Measurements from ENCODE around the gene LGMN.

LGMN gene

DNA sequence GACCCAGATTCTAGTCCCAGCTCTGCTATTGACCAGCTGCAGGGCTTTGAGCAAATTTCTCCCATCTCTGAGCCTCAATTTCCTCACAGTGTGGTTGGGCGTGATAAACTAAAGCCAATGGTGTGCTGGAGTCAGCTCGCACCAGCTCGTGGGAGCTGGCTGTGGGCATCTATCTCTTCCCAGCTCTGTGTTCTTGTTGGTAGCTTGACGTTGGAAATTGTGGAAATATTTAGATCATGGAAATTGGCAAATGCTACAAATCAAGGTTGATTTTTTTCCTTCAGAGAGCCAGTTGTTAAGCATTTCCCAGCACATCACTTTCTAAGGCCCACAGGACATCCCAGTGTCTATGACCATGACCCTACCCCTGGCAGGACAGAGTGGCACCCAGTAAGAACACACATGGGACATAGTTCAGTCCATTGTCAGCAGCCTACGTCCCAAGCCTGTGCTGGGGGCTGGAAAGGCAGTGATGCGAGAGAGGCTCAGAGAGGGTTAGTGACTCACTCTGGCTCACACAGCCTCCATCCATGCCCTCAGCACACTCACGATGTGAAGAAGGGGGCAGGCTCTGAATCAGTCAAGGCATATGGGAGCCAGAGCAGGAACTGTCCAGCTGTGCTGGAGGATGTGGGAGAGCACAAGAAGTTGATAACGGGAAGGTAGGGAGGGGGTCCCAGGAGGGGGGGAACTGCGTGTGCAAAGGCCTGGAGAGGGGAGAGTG is 77.6 kb downstream of the LGMN start:
- no peak for DNase-seq

DNA sequence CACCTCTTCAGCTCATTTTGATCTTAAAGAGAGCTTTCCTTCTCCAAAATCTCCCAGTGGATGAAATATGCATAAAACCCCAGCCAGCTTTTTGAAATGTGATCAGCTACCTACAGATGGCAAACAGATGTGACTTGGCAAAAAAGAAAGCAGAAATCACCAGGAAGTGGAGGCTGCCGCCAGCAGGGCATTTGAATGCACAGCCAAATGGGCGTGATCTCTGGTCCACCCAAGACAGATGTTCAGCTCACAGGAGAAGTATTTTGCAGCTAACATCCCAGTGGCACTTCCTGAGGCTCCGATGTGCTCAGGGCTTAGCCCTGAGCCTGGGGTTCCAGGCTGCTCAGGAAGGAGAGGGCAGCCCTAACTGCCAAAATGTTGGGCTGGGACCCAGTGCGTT is 78.3 kb downstream of the LGMN start:
- DNase-seq = no peak

DNA sequence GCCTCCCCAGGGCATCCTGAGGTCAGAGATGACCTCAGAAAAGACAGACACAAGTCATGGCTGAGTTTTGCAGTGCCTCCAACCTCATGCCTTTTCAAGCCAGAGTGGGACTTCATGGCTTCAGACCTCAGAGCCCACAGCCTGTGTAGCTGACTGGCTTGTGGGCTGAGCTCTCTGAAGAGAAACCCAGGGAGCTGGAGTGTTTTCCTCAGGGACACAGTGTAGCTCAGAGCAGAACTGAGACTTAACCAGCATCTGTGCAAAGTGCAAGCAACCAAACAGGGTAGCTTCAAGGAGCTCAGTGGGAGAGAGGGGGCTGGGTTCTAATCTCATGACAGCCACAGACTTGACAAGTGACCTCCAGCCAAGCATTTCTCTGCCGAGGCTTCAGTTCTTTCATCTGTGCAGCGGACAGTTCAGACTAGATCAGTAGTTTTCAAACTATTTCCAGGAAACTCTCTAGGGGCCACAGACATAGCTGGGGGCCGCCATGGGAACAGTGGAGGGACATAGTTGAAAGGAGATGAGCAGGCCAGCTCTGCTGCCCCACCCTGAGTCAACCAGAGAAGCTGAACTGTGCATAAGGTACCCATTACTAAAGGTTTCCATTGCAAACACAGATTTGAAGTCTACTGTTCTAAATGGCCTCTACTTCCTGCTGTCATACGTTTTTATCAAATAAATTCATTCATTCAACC is 80.0 kb downstream of the LGMN start:
- DNase-seq = no peak

DNA sequence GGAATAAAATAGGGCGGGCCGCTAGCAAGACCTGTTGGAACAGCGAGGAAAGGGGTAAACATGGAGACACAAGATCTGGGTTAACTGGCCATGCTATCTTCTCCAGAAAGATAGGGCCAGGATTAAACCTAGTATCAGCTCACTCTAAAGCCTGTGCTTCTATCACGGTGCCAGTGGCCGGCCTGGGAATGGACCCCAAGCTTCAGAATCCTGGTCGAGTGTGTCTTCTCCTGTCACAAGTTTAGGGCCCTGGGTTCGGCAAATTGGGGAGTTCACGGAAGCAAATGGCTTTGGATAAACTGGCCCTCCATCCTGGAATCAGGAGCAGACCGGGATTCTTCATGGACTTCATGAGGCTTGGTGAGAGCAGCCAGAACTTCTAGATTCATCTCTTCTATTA is 82.2 kb downstream of the LGMN start:
- no peak for DNase-seq

DNA sequence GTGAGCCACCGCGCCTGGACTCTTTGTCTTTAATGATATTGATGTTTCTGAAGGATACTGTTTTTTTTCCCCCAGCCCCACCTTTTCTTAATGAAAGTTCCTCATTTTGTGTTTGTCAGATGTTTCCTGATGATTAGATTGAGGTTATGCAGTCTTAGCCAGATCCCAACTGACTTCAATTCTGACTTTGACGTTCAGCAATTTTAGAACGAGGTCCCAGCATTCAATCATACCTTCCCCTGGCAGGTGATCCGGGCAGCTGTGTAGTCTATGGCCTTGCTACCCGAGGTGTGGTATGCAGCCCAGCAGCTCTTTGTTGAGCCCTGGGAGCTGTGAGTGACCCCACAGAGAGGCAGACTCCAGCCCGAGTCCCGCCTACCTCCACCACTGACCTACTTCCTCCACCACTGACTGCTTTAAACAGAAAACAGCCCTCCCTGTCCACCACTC is 82.7 kb downstream of the LGMN start:
- DNase-seq = no peak

DNA sequence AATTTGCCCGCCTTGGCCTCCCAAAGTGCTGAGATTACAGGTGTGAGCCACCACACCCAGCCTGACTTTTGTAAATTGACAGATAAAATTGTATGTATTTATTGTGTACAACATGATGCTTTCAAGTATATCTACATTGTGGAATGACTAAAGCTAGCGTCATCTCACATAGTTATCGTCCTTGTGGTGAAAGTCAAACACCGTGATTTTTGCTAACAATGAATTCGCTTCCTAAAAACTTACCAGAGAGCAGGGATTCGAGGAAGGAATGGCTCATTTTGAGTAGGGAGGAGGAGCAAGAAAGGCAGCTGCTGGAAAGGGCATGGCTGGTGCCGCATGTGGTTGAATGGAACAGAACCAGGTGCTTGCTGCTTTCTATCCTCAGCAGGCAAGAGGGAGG is 85.4 kb downstream of the LGMN start:
- no peak for DNase-seq

DNA sequence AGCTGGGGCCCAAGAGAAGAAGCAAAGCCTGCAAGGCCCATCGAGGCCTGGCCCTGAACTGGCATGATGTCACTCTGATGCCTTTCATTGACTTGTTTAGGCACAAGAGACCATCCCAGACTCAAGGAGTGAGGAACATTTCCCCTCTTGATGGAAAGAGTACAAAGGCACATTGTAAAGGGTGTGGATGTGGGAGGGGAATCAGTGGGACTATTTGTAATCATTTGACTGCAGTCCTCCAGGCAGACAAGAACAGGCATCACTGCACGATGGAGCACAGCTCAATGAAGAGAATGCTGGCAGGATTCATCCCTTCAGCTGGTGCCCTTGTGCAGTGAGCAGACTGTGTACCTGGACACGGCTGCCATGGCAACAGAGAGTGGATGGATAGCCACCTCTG is 87.9 kb downstream of the LGMN start:
- DNase-seq = no peak

DNA sequence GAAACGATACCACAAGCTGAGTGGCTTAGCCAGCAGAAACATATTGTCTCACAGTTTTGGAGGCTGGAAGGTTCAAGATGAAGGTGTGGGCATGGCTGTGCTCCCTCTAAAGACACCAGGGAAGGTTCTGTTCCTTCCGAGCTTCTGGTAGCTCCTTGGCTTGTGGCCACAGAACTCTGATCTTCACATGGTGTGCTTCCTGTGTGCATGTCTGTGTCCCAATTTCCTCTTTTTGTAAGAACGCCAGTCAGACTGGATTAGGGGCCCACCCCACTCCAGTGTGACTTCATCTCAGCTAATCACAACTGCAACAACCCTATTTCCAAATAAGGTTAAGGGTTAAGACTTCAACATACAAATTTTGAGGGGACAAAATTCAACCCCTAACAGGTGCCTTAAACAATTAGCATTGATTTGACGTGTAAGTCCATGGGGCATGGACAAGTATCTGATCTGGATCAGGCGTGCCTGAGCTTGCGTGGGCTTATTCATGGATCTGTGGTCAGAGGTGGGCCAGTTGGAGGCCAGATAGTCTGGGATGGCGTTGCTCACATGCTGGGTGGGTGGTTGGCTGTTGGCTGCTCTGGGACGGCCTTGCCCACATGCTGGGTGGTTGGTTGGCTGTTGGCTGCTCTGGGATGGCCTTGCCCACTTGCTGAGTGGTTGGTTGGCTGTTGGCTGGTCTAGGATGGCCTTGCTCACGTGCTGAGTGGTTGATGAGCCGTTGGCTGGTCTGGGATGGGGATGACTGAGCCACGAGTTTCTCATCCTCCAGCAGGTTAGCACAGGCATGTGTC is 88.5 kb downstream of the LGMN start:
- DNase-seq = no peak

DNA sequence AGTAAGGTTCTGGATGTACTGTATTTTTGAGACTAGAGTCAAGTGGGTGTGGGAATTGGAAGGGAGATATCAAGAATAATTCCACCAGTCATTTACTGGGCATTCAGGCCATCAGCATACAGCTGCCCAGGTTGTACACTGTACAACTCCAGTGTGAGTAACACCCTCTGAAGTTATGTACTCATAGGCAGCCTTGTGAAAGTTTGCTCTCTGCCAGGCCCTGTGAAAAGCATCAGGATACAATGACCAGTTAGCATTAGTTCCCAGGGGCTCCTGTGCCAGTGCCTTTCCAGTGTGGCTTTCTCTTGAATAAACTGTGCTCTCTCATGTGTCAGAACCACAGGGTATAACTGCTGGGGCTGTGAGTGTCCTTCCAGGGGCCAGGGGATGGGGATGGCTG is 89.7 kb downstream of the LGMN start:
- DNase-seq = no peak

DNA sequence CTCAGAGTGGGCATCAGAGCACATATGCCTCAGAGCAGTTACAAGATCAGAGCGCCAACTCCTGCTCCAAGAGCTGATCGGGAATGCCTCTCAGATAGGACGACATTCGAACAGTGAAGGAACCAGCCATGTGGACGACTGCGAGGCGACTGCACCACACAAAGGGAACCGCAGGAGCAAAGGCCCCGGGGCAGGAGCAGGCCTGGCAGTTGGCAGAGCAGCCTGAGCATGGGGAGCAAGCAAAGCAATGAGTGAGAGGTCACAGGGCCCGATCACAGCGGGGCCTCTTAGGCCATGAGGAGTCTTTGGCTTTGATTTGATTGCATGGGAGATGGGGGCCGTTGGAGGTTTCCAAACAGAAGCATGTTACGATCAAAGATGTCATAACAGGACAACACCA is 90.3 kb downstream of the LGMN start:
- DNase-seq = no peak

DNA sequence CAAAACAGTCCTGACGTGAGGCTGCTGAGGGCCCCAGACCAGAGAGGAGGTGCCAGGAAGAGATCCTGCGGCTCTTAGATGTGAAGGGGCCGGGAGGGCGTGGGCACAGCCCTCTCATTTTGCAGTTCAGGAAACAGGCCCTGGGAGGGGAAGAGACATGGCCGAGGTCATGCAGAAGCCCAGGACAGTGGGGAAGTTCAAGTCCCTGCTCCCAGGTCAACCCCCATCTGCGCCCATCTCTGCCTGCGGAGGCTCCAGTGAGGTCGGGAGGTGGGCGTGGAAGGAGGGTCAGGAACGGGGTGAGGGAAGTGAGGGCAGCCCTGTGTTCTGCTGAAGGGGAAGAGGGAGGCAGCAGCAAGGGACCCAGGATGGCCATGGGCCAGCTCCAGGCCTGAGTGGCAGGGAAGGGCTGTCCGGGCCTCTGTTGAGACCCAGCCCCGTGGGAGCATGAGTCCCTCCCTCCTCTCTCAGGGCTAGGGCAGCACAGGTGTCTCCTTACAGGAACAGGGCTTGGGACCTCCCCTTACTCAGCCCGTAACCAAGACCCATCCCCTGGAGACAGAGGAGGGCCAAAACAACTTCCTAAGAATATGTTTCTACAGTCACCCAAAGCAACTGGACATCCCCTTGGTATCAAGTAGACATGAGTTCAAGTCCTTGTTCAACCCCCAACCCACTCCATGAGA is 90.8 kb downstream of the LGMN start:
- no peak for DNase-seq

DNA sequence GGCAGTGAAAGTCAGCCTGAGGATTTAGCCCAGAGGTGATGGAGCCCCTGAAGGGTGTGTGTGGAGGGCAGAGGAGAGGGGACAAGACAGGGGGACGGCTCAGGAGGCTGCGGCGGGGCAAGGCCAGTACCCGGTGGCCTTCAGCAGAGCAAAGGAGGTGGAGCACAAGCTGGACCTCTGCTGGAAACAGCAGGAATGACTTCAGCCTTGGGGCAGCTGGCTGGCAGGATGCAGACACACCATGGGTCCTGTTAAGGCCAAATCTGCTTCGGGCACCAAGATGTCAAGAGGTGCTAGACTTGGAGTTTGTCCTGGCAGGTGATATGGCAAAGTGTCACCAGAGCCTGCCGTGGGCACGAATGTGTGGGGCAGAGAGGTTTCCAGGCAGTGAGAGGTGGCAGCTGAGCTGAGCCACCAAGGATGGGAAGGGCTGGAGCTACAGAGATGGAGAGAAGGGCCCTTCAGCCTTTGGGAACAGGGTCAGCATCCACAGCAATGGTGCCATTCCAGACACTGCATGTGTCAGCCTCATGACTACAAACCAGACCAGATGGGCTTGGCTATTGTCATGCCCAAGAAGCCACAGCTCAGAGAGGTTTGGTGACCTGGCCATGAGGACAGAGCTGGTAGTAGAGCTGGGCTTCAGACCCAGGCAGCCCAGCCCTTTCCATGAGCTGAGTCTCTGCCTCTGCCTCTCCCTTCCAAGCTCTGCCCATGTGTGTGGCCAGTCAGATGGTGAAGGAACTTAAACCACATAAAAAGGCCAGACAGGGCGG is 91.9 kb downstream of the LGMN start:
- DNase-seq = no peak

DNA sequence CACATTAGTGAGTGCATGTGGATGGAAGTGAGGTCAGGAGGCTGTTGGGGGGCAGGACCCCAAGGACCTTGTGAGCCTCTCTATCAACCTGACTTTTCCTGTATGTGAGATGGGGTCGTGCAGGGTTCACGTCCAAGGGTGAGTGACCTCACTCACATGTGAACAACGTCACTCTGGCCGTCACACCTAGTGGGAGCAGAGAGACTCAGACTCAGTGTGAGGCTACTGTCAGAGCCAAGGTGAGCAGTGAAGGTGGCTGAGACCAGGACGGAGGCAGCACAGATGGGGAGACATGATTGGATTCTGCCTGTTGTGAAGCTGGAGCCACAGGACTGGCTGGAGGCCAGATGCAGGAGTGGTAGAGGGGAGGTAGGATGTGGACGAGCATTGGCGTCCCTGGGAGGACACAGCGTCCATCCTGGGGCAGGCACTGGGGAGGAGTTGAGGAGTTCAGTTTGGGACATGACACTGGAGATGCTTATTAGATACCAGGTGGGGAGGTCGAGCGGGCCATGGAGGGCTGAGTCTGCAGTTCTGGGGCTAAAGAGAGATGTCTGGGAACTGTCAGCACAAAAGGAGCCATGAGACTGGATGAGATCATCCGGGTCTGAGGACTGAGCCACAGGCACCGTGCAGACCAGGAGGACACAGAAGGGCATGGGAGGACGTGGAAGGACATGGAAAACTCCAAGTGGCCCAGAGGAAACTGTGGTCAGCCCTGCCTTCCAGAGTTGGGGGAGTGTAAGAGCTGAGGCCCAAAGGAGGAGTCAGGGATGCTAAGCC is 92.8 kb downstream of the LGMN start:
- no peak for DNase-seq

DNA sequence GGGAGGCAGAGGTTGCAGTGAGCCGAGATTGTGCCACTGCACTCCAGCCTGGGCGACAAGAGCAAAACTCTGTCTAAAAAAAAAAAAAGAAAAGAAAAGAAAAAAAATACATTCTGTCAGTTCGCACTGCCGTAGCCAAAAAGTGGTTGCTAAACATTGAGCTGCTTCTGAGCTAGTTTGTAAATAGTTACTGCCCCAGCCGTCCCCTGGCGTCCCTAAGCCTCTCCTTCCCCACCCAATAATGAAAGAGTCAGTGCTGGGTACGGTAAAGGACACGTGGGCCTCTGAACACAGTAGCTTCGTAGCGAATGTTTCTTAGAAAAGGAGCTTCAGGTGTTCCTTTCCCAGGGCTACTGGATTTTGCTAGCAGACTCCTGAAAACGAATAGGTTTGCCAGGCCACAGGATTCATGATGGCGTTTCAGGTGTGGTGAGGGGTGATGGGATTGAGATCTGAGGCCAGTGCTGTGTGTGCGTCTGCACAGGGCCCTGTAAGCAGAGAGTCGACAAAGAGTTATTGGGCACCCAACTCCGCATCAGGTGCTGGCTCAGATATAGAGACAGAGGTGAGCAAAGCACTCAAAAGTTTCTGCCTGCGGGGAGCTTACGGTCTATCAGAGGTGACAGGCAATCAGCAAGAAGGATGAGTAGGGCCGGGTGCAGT is 94.1 kb downstream of the LGMN start:
- DNase-seq = no peak

All from activated CD4-positive, alpha-beta T cell treated with anti-CD3 and anti-CD28 coated beads, Interleukin-2, amount 50 U/mL, for 4 hours (primary cell).